ENCODE data around the gene RNMT. TPM values are rescaled to one million over a fixed set of nuclear protein-coding genes. Genes with fewer than 3 reads are reported as not detected.
"Not testable (repeated sequence)": the region's sequence is repeated elsewhere in the genome, so short reads cannot be mapped to it uniquely, and the experiment has no call there.

Gene RNMT
- total RNA-seq, 1 donor from 2014 or later = 30.7 TPM

DNA sequence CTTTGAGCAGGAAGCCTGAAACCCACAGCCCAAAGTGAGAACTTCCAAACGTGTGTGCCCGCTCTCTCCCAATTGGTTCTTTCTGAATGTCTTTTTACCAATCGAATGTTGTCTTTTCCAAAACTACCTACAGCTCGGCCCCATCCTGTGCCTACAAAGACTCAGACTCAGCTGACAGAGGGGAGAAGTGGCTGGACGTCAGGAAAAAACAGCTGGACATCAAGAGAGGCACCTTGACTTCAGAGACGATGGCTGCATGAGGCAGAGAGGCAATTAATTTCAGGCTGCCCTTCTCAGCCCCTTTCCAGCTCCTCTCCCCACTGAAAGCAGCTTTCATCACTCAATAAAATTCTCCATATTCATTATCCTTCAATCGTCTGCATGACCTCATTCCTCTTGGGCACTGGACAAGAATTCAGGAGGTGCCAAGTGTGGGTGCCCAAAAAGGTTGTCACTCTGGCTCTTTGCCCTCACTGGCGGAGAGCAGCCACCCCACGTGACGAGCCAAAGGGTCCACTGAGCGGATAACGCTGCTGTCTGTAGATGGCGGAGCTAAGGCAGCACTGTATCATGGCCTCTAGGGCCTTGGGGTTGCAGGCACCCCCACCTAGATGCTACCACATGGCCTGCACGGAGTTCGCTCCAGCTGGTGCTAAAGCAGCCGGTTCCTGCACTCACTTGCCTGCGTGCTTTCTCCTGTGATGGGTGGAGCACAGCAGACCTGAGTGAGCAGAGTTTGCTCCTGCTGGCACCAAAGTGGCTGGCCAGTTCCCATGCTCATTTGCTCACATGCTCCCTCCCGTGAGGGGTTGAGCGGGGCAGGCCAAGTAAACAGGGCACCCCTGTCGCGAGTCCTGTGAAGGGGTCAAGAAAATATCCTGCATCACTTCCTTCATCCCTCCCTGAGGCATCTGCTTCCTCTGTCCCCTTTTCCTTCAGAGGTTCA, 38.0 kb upstream of the RNMT start:
- Mint-ChIP-seq H3K27me3 (ENCODE audit: unreplicated experiment) (no peaks in the 10 kb centered on the region), H3K4me1 (ENCODE audit: unreplicated experiment) (peaks cover 7% of the 10 kb centered on the region), H3K27ac (ENCODE audit: unreplicated experiment) (peak overlapping the region; percentile 68), H3K4me3 (ENCODE audit: unreplicated experiment) (peak overlapping the region; percentile 27), H3K9me3 (ENCODE audit: unreplicated experiment) (peaks cover 4% of the 10 kb centered on the region), H3K36me3 (ENCODE audit: low read depth, unreplicated experiment) (peaks cover 21% of the 10 kb centered on the region)
- no peak for DNase-seq (ENCODE audit: low spot score)
- TF ChIP-seq, protein P1, sequence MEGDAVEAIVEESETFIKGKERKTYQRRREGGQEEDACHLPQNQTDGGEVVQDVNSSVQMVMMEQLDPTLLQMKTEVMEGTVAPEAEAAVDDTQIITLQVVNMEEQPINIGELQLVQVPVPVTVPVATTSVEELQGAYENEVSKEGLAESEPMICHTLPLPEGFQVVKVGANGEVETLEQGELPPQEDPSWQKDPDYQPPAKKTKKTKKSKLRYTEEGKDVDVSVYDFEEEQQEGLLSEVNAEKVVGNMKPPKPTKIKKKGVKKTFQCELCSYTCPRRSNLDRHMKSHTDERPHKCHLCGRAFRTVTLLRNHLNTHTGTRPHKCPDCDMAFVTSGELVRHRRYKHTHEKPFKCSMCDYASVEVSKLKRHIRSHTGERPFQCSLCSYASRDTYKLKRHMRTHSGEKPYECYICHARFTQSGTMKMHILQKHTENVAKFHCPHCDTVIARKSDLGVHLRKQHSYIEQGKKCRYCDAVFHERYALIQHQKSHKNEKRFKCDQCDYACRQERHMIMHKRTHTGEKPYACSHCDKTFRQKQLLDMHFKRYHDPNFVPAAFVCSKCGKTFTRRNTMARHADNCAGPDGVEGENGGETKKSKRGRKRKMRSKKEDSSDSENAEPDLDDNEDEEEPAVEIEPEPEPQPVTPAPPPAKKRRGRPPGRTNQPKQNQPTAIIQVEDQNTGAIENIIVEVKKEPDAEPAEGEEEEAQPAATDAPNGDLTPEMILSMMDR (IDR thresholded peaks at IDR 0.05; ENCODE audit: unreplicated experiment) = no peak

DNA sequence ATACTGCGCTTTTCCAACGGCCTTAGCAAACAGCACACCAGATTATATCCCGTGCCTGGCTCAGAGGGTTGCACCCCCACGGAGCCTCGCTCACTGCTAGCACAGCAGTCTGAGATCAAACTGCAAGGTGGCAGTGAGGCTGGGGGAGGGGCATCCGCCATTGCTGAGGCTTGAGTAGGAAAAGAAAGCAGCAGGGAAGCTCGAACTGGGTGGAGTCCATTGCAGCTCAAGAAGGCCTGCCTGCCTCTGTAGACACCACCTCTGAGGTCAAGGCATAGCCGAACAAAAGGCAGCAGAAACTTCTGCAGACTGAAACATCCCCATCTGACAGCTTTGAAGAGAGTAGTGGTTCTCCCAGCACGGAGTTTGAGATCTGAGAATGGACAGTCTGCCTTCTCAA, 36.4 kb upstream of the RNMT start:
- H3K4me3 Mint-ChIP-seq (ENCODE audit: unreplicated experiment); H3K4me1 Mint-ChIP-seq (ENCODE audit: unreplicated experiment); H3K27ac Mint-ChIP-seq (ENCODE audit: unreplicated experiment); H3K9me3 Mint-ChIP-seq (ENCODE audit: unreplicated experiment); H3K27me3 Mint-ChIP-seq (ENCODE audit: unreplicated experiment); DNase-seq (ENCODE audit: low spot score): not testable (repeated sequence)
- peaks cover 21% of the 10 kb centered on the region for H3K36me3 Mint-ChIP-seq (ENCODE audit: low read depth, unreplicated experiment)

DNA sequence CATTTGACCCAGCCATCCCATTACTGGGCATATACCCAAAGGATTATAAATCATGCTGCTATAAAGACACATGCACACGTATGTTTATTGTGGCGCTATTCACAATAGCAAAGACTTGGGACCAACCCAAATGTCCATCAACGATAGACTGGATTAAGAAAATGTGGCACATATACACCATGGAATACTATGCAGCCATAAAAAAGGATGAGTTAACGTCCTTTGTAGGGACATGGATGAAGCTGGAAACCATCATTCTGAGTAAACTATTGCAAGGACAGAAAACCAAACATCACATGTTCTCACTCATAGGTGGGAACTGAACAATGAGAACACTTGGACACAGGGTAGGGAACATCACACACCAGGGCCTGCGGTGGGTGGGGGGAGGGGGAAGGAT, 31.1 kb upstream of the RNMT start:
- H3K27ac Mint-ChIP-seq (ENCODE audit: unreplicated experiment); H3K27me3 Mint-ChIP-seq (ENCODE audit: unreplicated experiment); H3K9me3 Mint-ChIP-seq (ENCODE audit: unreplicated experiment): not testable (repeated sequence)

DNA sequence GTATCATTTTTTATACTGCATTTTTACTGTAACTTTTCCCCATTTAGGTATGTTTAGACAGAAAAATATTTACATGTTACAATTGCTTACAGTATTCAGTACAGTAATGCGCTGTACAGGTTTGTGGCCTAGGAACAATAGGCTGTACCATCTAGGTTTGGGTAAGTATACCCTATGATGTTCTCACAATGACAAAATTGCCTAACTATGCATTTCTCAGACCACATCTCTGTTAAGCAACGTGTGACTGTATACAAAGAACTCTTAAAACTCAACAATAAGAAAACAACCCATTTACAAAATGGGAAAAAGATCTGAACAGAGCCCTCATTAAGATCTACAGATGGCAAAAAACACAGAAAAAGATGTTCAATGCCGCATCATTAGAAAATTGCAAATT, 29.5 kb upstream of the RNMT start:
- TF ChIP-seq, protein P1 (IDR thresholded peaks at IDR 0.05; ENCODE audit: unreplicated experiment) = no peak
- H3K4me1 Mint-ChIP-seq (ENCODE audit: unreplicated experiment) = no peaks in the 10 kb centered on the region
- H3K36me3 Mint-ChIP-seq (ENCODE audit: low read depth, unreplicated experiment) = peaks cover 15% of the 10 kb centered on the region
- DNase-seq (ENCODE audit: low spot score) = no peak
- H3K27me3 Mint-ChIP-seq (ENCODE audit: unreplicated experiment) = peaks cover 6% of the 10 kb centered on the region
- H3K9me3 Mint-ChIP-seq (ENCODE audit: unreplicated experiment) = peaks cover 9% of the 10 kb centered on the region
- no peak overlapping the region for H3K4me3 Mint-ChIP-seq (ENCODE audit: unreplicated experiment)
- no peak overlapping the region for H3K27ac Mint-ChIP-seq (ENCODE audit: unreplicated experiment)

More for the DNA sequence above, 31.1 kb upstream of the RNMT start:
- H3K4me1 Mint-ChIP-seq (ENCODE audit: unreplicated experiment); H3K4me3 Mint-ChIP-seq (ENCODE audit: unreplicated experiment); DNase-seq (ENCODE audit: low spot score): not testable (repeated sequence)
- H3K36me3 Mint-ChIP-seq (ENCODE audit: low read depth, unreplicated experiment) = peaks cover 12% of the 10 kb centered on the region

DNA sequence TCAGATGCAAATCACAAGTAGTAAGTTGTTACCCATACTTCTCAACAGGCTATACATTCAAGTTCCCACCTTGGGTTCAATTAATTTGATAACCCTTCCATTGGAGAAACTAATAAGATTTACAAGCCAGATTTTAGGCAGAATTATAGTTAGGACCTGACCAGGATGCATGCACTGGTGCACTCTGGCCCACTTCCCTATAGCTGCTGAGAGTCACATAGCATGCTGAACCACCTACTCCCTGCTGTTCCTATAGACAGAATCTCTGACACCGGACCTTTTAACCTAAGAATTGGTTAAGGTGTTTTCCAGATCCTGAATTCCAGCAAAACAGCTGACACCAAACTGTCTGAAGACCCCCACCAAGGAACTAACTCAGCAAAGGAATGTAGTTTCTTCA, 26.3 kb upstream of the RNMT start:
- no peak for DNase-seq (ENCODE audit: low spot score)
- peaks cover 24% of the 10 kb centered on the region for H3K36me3 Mint-ChIP-seq (ENCODE audit: low read depth, unreplicated experiment)
- no peak overlapping the region for H3K27ac Mint-ChIP-seq (ENCODE audit: unreplicated experiment)
- peaks cover 6% of the 10 kb centered on the region for H3K27me3 Mint-ChIP-seq (ENCODE audit: unreplicated experiment)
- H3K4me3 Mint-ChIP-seq (ENCODE audit: unreplicated experiment) = no peak overlapping the region
- H3K9me3 Mint-ChIP-seq (ENCODE audit: unreplicated experiment) = peaks cover 12% of the 10 kb centered on the region
- TF ChIP-seq, protein P1 (IDR thresholded peaks at IDR 0.05; ENCODE audit: unreplicated experiment) = no peak
- no peaks in the 10 kb centered on the region for H3K4me1 Mint-ChIP-seq (ENCODE audit: unreplicated experiment)

DNA sequence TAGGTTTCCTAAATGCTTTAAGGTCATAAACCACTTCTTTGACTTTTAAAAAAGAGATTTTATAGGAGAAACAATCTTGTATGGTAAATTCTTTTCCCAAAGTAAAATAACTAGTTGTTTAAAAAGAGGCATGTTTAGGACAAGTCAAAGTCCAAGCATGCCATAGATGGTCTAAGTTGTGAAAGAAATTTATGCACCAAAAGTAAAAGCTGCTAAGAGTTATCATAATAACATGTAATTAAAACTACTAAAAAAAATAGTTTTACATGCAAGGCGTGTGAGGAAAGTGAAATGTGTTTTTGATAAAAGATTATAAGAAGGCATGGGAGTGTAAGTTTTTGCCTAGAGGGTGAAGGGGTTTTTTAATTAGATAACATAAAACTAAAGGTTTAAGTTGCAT, 22.6 kb upstream of the RNMT start:
- Mint-ChIP-seq H3K9me3 (ENCODE audit: unreplicated experiment) (peaks cover 22% of the 10 kb centered on the region), H3K4me3 (ENCODE audit: unreplicated experiment) (no peak overlapping the region), H3K27ac (ENCODE audit: unreplicated experiment) (no peak overlapping the region), H3K4me1 (ENCODE audit: unreplicated experiment) (no peaks in the 10 kb centered on the region), H3K36me3 (ENCODE audit: low read depth, unreplicated experiment) (peaks cover 26% of the 10 kb centered on the region), H3K27me3 (ENCODE audit: unreplicated experiment) (no peaks in the 10 kb centered on the region)
- TF ChIP-seq, protein P1 (IDR thresholded peaks at IDR 0.05; ENCODE audit: unreplicated experiment) = no peak
- DNase-seq (ENCODE audit: low spot score) = no peak
